GM18858 (cell line): Measurements from ENCODE around the gene NFIB.

Source experiments
- ATAC-seq: cut with Tn5 transposase; IDR thresholded peaks from one replicate; pipeline ENCODE4 v1.9.1; 2021; ENCODE audit not compliant: unreplicated experiment

Gene NFIB

DNA sequence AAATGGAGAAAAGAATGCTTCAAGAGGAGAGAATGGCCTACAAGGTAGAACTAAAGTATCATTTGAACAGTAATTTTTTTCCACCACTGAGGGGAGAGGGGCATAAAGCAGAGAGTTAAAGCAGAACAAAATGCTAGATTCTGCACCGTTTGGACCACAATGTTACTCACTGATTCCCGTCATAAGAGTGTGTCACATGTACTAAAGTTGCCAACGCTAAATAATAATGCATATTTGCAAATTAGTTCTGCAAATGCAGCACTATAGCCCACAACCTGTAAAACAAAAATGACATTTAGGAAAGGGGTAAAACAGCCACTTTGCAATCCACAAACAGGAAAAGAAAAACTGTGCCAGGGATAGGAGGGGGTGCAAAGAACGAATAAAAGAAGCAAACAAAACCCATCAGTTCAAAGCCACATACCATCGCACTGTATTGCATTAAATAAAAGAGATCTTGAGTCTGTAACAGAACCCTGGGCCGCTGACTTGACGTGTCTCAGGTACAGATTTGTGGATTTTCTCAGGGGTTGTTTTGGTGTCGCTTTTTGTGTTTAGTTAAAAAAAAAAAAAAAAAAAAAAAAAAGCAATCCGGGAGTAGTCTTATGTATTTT, 7.7 kb upstream of the NFIB start:
- no peak for ATAC-seq

DNA sequence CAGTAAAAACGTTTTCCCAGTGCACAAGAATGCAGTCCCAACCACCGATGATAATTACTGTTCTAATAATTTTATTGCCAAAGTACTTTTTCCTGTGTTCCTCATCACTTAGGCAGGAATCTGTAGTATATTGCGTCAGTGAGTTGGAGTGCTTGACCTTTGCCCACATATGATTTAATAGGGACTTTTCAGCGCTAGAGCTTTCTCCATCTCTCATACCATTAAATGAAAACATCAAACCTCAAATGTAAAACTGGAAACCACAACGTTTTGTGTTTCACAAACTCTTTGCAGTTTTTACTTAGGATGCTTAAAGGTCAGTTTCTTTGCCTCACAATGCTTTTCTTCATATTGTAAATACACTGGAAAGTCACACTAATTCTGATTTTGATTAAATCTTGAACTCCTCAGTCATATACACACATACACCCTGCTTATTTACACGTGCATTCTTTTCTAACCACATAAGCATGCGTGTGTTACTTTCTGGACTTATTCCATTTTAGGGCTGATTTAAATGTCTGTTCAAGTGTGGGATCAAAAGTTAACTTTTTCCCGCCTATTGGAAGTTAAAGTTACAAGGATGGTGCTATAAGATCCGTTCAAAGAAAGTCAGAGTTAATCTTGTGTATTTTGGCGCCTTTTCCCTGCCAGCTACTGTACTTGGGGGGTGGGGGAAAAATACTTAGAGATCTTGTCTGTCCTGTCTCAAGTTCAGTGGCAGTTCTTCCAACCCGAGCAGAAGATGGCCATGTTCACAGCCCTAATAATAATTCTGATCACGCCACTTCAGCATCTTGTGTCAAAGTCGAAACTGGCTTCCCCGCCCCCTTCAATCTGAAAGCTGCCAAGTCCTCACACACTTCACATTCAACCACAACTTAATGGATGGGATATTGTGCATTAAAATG, 6.6 kb upstream of the NFIB start:
- ATAC-seq: no peak

GRCh38 chr9:14318934-14319580, 5.1 kb upstream of the NFIB start:
- no peak for ATAC-seq

DNA sequence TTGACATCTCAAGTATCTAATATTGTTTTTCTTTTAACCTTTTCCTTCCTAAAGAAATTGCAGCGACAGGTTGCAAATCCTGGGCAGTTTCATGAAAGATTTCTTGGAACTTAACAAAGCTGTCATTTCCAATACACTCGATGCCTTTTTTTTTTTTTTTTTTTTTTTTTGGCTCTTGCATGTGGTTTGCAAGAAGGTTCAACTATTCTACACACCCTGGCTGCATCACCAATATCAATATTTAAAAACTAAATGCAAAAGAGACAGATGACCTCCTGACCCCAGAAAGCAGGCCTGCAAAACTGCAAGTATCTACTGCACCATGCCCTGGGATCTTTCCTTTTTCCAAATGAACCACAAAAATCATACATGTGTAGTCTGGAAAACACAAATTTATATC, 4.4 kb upstream of the NFIB start:
- no peak for ATAC-seq

DNA sequence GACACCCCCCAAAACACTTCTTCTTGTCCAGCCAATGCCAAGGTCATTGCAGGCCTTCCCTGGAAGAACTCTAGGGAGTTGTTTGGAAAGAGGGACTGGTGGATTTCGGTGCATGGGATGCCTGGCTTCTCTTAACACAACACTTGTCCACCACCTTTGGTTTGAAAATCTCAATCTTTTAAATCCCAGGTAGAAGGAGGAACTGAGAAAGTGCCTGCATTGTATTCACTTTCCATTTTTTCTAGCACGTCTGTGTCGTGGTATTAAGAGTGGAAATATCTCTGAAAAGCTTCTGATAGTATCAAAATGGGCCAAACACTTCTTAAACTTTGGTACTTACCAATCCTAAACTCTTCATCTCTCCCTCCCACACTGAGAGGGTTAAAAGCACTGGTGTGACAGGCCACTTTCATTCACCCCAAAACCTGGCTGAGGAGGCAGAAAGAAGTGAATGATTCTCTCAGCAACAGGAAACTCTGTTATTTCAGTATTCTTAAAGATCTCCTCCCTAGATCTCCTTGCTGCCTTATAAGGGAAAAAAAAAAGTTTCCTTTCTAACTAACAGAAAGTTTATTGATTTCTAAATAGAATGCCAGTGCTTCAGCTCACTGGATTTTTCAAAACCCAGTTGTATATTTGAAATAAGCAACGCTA, 3.9 kb upstream of the NFIB start:
- no peak for ATAC-seq

DNA sequence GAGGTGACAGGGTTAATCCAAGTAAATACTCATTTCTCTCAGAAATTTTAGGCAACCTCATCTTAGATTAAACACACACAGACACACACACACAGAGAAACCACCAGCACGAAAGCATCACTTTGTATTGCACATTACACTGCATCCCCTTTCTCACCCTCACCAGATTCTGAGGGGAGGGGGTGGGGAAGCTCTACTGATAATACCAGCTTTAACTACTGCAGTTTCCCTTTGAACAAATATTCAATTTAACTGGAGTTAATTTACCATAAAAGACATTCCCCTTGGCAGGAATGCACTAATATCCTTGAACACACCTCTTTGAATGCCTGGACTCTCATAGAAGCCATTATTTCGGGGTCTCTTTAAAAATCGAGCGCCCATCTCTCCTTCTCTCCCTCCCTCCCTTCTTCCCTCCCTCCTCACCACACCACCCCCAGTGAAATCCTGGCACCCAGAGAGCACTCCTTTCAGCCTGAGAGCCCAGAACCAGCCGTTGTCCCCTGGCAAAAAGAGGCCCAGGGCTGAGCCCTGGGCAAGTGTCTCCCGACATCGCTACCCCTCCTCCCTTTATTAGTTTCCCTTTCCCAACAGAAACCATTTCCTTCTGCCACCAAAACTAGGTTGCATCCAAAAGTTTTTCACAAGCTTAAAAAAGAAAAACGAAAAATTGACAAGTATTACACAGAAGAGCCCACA, 2.8 kb upstream of the NFIB start:
- ATAC-seq: no peak

DNA sequence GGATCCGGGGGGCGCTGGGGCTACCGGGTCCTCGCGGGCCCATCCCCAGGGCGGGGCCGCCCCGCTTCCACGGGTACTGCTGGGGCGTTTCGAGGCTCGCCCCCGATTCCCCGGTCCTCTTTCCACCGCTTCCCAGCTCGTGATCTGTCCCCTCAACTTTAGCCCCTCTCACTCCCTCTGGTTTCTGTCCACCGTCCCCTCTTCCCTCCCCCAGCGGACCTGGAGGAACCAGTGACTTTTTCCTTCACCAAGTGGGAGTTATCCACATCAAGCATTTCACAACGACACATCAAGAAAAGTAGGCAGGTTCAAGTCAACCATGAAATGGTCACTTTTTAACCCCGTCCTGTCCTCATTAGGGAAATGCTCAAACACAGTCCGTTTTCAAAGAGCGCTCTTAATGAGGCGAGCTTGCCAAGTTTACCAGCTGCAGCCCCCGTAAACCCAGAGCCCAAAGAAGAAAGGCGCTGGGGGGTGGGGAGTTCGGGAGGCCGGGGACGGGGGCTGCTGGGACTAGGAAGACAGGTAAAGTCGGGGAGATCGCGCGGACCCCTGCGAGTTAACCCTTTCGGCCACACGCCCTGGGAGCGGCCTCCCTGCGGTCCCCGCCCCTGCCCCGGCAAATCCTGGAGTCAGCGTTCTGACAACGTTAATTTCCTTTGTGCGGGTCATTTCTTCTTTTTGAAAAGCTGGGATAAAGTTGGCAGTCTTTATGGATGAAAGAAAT, 2.1 kb upstream of the NFIB start:
- no peak for ATAC-seq

GRCh38 chr9:14314929-14315874, 1.3 kb upstream of the NFIB start:
- no peak for ATAC-seq

DNA sequence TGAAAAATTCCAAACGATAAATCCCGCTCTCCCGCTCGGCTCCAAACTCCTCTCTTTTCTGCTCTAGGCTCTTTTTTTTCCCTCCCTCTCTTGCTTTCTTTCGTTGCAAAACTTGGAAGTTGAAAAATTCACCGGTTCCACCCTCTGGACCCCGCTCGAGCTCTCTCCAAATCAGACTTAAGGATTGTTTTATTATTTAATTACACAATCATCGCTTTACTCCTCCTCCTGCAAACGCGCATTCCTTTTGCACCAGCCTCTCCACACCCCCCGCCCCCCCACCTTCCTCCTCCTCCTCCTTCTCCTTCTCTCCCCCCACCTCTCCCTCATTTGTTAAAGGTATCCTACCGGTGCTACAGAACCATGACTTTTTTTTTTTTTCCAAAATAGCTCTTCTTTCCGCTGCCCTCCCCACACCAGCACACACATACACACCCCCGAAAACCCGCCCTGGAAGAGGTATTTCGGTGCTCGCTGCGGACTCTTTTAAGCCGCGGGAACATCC, 535 bp upstream of the NFIB start:
- no peak for ATAC-seq

DNA sequence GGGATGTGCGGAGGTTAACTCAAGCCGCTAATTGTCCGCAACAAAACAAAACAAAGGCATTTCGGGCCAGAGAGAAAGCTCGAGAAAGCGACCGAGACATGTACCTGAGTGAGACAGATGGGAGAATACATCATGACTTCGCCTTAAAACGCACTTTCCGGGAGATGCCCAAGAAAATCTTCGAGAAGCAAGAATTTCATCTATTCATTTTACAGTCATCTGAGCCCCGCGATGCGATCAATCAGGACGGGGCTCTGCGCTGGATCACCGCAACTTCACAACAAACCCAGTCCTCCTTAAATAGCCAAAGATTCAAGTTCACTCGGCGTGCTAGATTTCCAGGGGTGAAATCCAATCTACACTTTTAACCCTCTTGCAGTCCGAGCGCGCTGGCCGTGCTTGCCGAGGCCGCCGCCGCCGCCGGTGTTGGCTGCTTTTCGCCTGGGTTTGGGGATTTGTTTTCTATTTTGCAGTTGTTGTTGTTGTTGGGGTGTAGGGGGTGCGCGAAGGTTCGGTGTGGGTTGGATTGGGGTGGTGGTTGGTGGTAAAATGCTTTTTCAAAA, 482 bp downstream of the NFIB start:
- ATAC-seq: no peak

- no peak for ATAC-seq
These were observed 1.1 kb downstream of the NFIB start for GRCh38 chr9:14312719-14313377.

DNA sequence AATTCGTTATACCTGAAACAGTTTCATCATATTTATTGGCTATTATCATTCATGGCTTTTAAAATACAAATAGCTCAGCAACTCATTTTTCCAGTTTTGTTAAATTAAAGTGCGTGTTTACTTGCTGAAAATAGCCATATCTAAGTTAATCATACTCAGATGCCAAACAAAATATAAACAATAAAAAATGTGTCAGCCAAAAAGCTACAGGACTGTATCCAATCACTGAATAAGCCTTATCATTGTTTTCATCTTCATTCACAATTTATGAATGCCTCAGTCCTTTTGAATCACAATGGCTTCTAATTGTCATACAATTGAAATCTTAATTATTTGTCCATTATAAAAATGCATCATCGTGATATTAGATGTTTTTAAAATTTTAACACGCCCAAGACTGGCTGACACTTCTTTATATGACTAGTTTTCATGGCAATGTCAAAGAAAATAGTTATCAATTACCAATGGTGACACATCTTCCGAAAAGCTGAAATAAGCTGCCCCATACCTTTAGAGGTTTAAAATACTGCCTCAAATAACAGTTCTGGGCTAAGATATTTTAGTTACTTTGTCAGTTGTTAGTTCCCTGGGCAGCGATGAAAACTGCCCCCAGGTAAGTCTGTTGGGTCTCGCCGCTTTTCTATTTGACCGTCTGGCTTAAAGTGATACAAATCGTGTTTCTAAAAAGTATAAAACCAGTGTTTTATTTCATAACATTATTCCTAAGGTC, 1.8 kb downstream of the NFIB start:
- no peak for ATAC-seq

GRCh38 chr9:14311171-14311949, 2.6 kb downstream of the NFIB start:
- no peak for ATAC-seq

DNA sequence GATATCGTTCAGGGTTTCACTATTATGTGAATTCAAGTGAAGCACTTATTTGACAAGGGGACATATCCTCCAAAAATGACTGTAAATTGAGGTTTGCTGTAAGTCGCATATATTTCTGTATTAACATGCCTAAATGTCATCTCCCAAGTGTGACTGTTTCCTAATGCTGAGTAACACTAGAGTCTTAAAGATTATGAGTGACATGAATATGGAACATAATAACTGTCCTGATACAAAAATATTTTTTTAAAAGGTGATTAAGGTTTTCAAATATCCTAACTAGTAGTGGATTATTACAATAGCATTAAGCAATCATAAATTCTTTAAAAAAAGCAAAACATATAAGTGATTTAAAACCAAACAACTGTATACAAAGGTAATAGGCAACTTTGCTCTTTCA, 3.6 kb downstream of the NFIB start:
- ATAC-seq: no peak

DNA sequence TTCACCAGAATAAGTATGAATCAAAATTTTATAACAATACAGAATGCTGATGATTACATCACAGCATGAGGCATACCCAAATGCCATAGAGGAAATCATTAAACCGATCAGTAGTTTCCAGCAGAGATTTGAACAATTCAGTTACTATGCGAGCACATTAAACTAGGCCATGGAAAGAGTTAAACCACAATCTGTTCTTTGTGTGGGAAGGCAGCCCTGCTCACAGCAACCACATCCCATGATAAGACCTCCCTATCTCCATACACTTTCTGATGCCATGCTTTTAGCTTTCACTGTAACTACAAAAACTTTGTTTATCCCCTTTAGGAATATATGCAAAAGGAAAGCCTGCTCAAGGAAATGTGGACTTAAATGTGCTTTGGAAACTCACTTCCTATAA, 4.5 kb downstream of the NFIB start:
- ATAC-seq: no peak

- no peak for ATAC-seq
These were observed 5.1 kb downstream of the NFIB start for GRCh38 chr9:14308853-14309145.
